Measurements from ENCODE around the gene BCL11B. TPM values are rescaled to one million over a fixed set of nuclear protein-coding genes. Genes with fewer than 3 reads are reported as not detected.

Gene BCL11B
- total and polyA plus RNA-seq, 9 of the 15 experiments (the other 6 are each of a cell fraction or from before 2014, with no cell fraction given): 0.09 TPM; not detected in 8

GRCh38 chr14:99187858-99188257 lies 84.1 kb downstream of the BCL11B start:
- Histone ChIP-seq H3K27me3 (ENCODE audit: control insufficient read depth in 2 of 2, insufficient read depth in 2 of 2, low read length in 2 of 2) (peaks cover 0 to 20% of the 10 kb centered on the region in 2 experiments; a peak in 2 of 5 replicates), H3K36me3 (ENCODE audit: control insufficient read depth, insufficient read depth, low read length) (no peaks in the 10 kb centered on the region), H4K20me1 (replicated peaks; ENCODE audit: control insufficient read depth, insufficient read depth, low read length) (0 out of 2 replicates have a peak, but pooled peaks cover 4% of the 10 kb centered on the region), H2AFZ (ENCODE audit: low read depth, low read length) (no peak overlapping the region), H3K27ac (ENCODE audit: extremely low read depth, low read depth, low read length) (no peak overlapping the region), H3K9me3 (replicated peaks; ENCODE audit: control insufficient read depth, insufficient read depth, low read depth, low read length) (no peaks in the 10 kb centered on the region), H3K4me3 (no peak overlapping the region), H3K4me1 (replicated peaks in 1 of 2; ENCODE audit: control insufficient read depth in 2 of 2, insufficient read depth in 2 of 2, low read length in 2 of 2) (no peaks in the 10 kb centered on the region; a peak in 1 of 5 replicates), H3K9ac (ENCODE audit: insufficient read depth in 1 of 2, low read depth in 2 of 2, low read length in 2 of 2) (no peak overlapping the region), H3K4me2 (ENCODE audit: insufficient read depth, low read length) (no peak overlapping the region), H3K9me1 (ENCODE audit: control insufficient read depth, insufficient read depth, low read length) (no peaks in the 10 kb centered on the region), H3K79me2 (ENCODE audit: control insufficient read depth, insufficient read depth, low read length) (no peaks in the 10 kb centered on the region)
- intact Hi-C loops (cut with micrococcal nuclease): no loop called here
- no TSS peak for BruUV-seq (replicated peaks)
- ChIA-PET CTCF (ENCODE audit: low intra/inter-chr PET ratio) (no interaction called here), POLR2A (no interaction called here)
- ATAC-seq (no peak), FAIRE-seq (no peak), DNase-seq (ENCODE audit: extremely low read depth in 1 of 4, low spot score in 3 of 4) (no peak)
- WGBS (ENCODE audit: insufficient coverage, low coverage, missing lambda C conversion rate): under 1% methylated on average over 8 of the region's 8 CpGs
- in situ Hi-C loops (cut with MboI): no loop called here
- no peak for TF ChIP-seq MLX (CRISPR knock-in tag; conservative IDR thresholded peaks at IDR 0.05)
- no peak for TF ChIP-seq BDP1 (IDR thresholded peaks at IDR 0.05; ENCODE audit: insufficient read depth, insufficient read length)
- TF ChIP-seq PREB (CRISPR knock-in tag; IDR thresholded peaks at IDR 0.05): no peak
- TF ChIP-seq MTF1 (CRISPR knock-in tag; IDR thresholded peaks at IDR 0.05; ENCODE audit: borderline replicate concordance): no peak
- no peak for TF ChIP-seq USF1 (CRISPR knock-in tag; IDR thresholded peaks at IDR 0.05)
- no peak for TF ChIP-seq HLTF (IDR thresholded peaks at IDR 0.05)
- TF ChIP-seq ELF1 (tag; IDR thresholded peaks at IDR 0.05): no peak
- no peak for TF ChIP-seq DDX20 (tag; IDR thresholded peaks at IDR 0.05; ENCODE audit: low read depth)
- no peak for TF ChIP-seq SRSF9 (IDR thresholded peaks at IDR 0.05; ENCODE audit: borderline replicate concordance, low read depth, low read length)
- TF ChIP-seq POLR2H (tag; IDR thresholded peaks at IDR 0.05; ENCODE audit: low read depth): no peak
